ENCODE measurements around the gene KCNN3.
"Not testable (repeated sequence)": the region's sequence is repeated elsewhere in the genome, so short reads cannot be mapped to it uniquely, and the experiment has no call there.

DNA sequence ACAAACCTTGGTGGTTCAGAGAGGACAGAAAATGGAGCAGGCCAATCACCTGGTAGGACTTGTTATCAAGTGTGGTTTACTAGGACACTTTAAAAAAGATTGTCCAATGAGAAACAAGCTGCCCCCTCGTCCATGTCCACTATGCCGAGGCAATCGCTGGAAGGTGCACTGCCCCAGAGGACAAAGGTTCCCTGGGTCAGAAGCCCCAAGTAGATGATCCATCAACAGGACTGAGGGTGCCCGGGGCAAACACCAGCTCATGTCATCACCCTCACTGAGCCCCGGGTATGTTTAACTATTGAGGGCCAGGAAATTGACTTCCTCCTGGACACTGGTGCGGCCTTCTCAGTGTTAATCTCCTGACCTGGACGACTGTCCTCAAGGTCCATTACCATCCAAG is 195.6 kb downstream of the KCNN3 start:
- TF ChIP-seq, protein P1, sequence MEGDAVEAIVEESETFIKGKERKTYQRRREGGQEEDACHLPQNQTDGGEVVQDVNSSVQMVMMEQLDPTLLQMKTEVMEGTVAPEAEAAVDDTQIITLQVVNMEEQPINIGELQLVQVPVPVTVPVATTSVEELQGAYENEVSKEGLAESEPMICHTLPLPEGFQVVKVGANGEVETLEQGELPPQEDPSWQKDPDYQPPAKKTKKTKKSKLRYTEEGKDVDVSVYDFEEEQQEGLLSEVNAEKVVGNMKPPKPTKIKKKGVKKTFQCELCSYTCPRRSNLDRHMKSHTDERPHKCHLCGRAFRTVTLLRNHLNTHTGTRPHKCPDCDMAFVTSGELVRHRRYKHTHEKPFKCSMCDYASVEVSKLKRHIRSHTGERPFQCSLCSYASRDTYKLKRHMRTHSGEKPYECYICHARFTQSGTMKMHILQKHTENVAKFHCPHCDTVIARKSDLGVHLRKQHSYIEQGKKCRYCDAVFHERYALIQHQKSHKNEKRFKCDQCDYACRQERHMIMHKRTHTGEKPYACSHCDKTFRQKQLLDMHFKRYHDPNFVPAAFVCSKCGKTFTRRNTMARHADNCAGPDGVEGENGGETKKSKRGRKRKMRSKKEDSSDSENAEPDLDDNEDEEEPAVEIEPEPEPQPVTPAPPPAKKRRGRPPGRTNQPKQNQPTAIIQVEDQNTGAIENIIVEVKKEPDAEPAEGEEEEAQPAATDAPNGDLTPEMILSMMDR (IDR thresholded peaks at IDR 0.05), result not testable (repeated sequence)
- not testable (repeated sequence) for TF ChIP-seq EP300 (IDR thresholded peaks at IDR 0.05); POLR2A (IDR thresholded peaks at IDR 0.05; ENCODE audit: low read depth)

All from esophagus muscularis mucosa (tissue), 4 donors.